Brain microvascular endothelial cell (primary cell): Measurements from ENCODE around the gene DSG4.

Source experiments
- DNase-seq: peaks from one replicate; pipeline ENCODE4 v3.0.0-alpha.2; 2020
- H3K27ac ChIP-seq: fragments of 250-450 bp; sonication (Bioruptor Pico); 2 replicates; pipeline ENCODE4 v1.5.1; 2020; ENCODE audit warnings: mild to moderate bottlenecking, moderate library complexity
- H3K27me3 ChIP-seq: fragments of 250-450 bp; sonication (Bioruptor Pico); replicated peaks from 2 replicates; pipeline ENCODE4 v1.5.1; 2020; ENCODE audit warnings: mild to moderate bottlenecking
- H3K36me3 ChIP-seq: fragments of 250-450 bp; sonication (Bioruptor Pico); replicated peaks from 2 replicates; pipeline ENCODE4 v1.5.1; 2020; ENCODE audit warnings: mild to moderate bottlenecking
- H3K4me3 ChIP-seq: 2 replicates; pipeline ENCODE4 v1.5.1; 2011; ENCODE audit warnings: low read depth, mild to moderate bottlenecking, control low read depth, low read length, moderate library complexity
- in situ Hi-C: cut with HindIII; loops from 2 replicates; pipeline ENCODE4 v1.10.0; 2017; ENCODE audit warnings: low sequenced_read_pairs, low pct_ligation_motif_present
- TF ChIP-seq, protein P1 (sequence below): IDR thresholded peaks from 2 replicates; pipeline ENCODE4 v1.5.1; 2011; ENCODE audit warnings: low read depth, mild to moderate bottlenecking, moderate library complexity, low read length, control low read depth, inconsistent platforms; ENCODE audit errors: missing control alignments

DSG4 gene

DNA sequence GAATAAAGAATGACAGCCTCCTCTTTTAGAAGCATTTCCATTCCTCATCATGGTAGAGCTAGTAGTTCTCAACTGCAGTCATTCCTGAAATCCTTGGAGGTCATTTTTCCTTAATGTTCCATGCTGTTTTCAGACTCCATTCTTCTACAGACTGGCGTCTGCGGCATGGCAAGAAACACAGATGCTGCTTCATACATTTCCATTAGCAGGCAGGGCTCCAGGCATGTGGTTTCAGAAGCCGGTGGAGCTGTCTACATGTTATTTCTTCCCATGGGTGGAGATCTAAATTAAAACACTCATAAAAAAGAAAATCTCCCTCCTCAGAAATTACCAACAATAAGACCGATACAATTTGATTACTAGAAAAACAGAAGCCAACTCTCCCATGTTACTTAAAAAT is 64.9 kb downstream of the DSG4 start:
- Histone ChIP-seq H3K27ac (no peak overlapping the region), H3K4me3 (no peak overlapping the region), H3K27me3 (no peaks in the 10 kb centered on the region), H3K36me3 (no peaks in the 10 kb centered on the region)
- no peak for DNase-seq
- TF ChIP-seq, protein P1, sequence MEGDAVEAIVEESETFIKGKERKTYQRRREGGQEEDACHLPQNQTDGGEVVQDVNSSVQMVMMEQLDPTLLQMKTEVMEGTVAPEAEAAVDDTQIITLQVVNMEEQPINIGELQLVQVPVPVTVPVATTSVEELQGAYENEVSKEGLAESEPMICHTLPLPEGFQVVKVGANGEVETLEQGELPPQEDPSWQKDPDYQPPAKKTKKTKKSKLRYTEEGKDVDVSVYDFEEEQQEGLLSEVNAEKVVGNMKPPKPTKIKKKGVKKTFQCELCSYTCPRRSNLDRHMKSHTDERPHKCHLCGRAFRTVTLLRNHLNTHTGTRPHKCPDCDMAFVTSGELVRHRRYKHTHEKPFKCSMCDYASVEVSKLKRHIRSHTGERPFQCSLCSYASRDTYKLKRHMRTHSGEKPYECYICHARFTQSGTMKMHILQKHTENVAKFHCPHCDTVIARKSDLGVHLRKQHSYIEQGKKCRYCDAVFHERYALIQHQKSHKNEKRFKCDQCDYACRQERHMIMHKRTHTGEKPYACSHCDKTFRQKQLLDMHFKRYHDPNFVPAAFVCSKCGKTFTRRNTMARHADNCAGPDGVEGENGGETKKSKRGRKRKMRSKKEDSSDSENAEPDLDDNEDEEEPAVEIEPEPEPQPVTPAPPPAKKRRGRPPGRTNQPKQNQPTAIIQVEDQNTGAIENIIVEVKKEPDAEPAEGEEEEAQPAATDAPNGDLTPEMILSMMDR: no peak
- in situ Hi-C loops: no loop called here

DNA sequence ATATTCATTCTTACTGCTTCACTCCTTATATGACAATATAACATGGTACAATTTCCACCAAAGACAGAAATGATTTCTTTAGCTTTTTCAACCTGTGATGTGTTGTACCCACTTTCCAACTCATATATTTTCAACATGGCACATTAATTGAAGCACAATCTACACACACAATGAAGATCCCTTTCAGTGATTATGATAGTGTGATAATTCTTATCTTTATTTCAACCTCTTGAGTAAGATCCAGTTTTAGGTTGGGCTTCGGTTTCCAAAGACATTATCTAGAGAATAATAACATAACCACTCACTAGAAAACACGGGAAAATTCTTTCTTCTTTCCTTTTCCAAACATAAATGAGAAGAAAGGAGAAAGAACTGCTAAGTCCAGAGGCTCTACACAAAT is 67.6 kb downstream of the DSG4 start:
- TF ChIP-seq, protein P1: no peak
- Histone ChIP-seq H3K4me3 (no peak overlapping the region), H3K36me3 (no peaks in the 10 kb centered on the region), H3K27ac (no peak overlapping the region), H3K27me3 (no peaks in the 10 kb centered on the region)
- in situ Hi-C loops: no loop called here
- no peak for DNase-seq

DNA sequence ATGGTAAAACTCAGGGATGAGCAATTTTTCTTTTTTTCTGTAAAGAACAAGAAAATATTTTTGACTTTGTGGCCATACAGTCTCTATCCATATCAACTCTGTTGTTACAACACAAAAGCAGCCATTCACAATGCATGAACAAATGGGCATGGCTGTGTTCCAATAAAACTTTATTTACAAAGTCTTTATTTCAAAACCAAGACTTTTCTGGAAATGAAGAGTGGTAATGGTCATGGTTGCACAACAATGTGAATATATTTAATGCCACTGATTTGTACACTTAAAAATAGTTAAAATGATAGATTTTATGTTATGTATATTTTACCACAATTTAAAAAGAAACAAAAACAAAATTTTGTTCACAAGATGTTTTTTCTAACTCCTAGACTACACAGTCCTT is 69.3 kb downstream of the DSG4 start:
- no peak for DNase-seq
- in situ Hi-C loops: no loop called here
- TF ChIP-seq, protein P1: no peak

DNA sequence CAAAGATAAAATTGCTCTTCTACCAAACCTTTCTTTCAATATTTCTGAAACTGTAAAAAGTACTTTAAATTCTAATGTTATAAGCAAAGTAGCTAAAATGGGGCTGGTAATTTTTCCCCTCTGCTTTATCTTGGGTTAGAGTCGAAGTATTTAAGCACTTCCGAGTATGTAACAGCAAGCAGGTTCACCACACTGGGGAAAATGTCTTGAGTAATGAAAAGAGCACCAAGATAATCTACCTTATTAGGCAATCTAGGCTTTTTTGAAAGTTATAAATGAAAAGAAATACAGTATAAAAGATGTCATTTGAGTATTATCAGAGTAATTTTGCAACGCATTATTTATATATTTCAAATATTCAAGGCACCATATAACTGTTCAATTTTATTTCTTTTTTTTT is 70.3 kb downstream of the DSG4 start:
- Histone ChIP-seq H3K27ac (no peak overlapping the region), H3K36me3 (no peaks in the 10 kb centered on the region), H3K27me3 (no peaks in the 10 kb centered on the region), H3K4me3 (no peak overlapping the region)
- in situ Hi-C loops: no loop called here
- no peak for DNase-seq
- TF ChIP-seq, protein P1: no peak

More for the DNA sequence above, 69.3 kb downstream of the DSG4 start:
- no peak overlapping the region for H3K27ac ChIP-seq
- H3K36me3 ChIP-seq: no peaks in the 10 kb centered on the region
- no peaks in the 10 kb centered on the region for H3K27me3 ChIP-seq
- no peak overlapping the region for H3K4me3 ChIP-seq

DNA sequence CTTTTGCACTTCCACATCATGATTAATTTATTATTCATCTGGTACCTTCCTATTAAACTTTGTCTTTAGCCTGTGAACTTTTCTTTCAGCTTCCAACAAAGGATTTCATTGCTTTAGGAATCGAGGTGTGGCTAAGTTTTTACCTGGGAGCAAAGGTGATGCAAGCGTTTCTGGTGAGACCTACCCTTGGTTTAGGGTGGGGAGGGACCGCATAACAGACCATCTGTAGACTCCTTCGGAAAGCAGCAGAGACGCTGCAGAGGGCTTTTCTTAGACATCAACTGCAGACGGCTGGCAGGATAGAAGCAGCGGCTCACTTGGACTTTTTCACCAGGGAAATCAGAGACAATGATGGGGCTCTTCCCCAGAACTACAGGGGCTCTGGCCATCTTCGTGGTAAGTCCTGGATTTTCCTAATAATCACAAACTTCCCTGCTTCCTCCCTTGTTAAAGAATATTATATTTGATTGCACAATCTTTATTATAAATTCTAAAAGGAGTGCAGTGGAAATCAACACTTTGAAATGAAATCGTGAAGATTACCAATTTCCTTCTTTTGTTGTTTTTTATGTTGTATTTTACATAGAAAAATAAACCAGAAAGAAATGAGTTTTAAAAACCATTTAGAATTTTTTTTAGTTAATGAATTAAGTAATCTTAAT is 71.1 kb downstream of the DSG4 start, which contains the start of gene DSG3:
Gene DSG3, plus strand, starts transcription at position 212 of the 662 bp plus-strand sequence. Its CDS starts 137 bp downstream, at position 349.
- no peaks in the 10 kb centered on the region for H3K27me3 ChIP-seq
- in situ Hi-C loops: no loop called here
- no peak within 1 kb of the TSS for H3K27ac ChIP-seq
- H3K36me3 ChIP-seq: no peaks in the 10 kb centered on the region
- no peak for DNase-seq
- no peak within 1 kb of the TSS for H3K4me3 ChIP-seq
- TF ChIP-seq, protein P1: no peak

DNA sequence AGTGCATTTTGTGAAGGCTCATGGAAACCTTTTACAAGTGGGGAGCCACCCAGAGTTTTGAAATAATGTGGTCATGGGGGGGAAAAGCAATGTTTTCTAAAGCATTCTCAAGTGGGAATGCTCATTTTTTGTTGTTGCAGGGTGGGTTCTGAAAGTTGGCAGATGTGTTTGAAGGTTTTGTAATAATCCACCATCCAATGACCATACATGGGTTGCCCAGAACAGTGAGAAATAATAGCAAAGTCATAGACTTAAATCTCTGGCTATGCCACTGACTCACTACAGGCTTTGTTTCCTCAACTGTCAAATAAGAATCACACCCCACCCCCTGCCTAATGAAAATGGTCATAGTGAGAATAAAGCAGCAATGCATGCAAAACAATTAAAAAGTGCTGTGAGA is 73.8 kb downstream of the DSG4 start:
- H3K36me3 ChIP-seq: no peaks in the 10 kb centered on the region
- TF ChIP-seq, protein P1: no peak
- in situ Hi-C loops: no loop called here

More for the DNA sequence above, 73.8 kb downstream of the DSG4 start:
- H3K4me3 ChIP-seq: no peak overlapping the region
- no peaks in the 10 kb centered on the region for H3K27me3 ChIP-seq
- DNase-seq: no peak
- H3K27ac ChIP-seq: no peak overlapping the region
